ENCODE measurements around the gene CD72. TPM values are rescaled to one million over a fixed set of nuclear protein-coding genes. Genes with fewer than 3 reads are reported as not detected.

The CD72 gene
- total RNA-seq, 1 experiment from 2014 or later, result 0.95 TPM

DNA sequence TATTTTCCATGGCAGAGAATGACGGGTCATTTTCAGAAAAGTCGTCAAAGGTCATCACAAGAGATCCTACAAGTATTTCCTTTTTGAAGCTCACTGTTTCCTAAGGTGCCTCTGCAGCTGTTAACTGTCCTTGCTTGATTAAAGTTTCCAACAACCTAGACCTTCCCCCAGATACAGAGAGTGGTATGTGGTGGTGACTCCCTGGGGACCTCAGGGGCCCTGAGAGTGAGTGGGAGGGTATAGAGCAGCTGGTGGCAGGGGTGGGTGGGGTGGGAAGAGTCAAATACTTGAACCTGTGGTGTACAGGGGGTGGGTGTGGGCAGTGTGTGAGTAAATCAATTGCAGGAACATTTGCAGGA is 1.6 kb upstream of the CD72 start:
- Mint-ChIP-seq H3K4me1 (ENCODE audit: low read depth, unreplicated experiment) (peaks cover 5% of the 10 kb centered on the region), H3K9me3 (ENCODE audit: unreplicated experiment) (no peaks in the 10 kb centered on the region), H3K27me3 (ENCODE audit: insufficient read depth, unreplicated experiment) (peaks cover 7% of the 10 kb centered on the region), H3K36me3 (ENCODE audit: insufficient read depth, unreplicated experiment) (no peaks in the 10 kb centered on the region), H3K27ac (ENCODE audit: unreplicated experiment) (no peak overlapping the region), H3K4me3 (ENCODE audit: unreplicated experiment) (no peak overlapping the region)
- intact Hi-C loops (cut with micrococcal nuclease; ENCODE audit: unreplicated experiment), result no loop called here
- no peak for DNase-seq
- no peaks in the 10 kb centered on the region for H3K36me3 ChIP-seq (ENCODE audit: control insufficient read depth, insufficient read depth, low read length)
- no TSS peak for BruUV-seq (replicated peaks)
- ChIA-PET POLR2A (interaction anchor here (0.7 kb wide), 1 partner anchor 16 kb away, joined by 3 read pairs; no protein-coding TSS in a partner anchor), CTCF (interaction anchor here (0.7 to 0.9 kb wide), 2 partner anchors 9 to 130 kb away, joined by 3 to 4 read pairs; partner anchors contain the start of gene RUSC2)
- no peaks in the 10 kb centered on the region for H3K27me3 ChIP-seq (replicated peaks; ENCODE audit: control insufficient read depth, insufficient read depth, low read length)
- H3K9me3 ChIP-seq, result no peaks in the 10 kb centered on the region
- TF ChIP-seq CTCF (IDR thresholded peaks at IDR 0.05; ENCODE audit: insufficient read depth in 1 of 2, low read depth in 1 of 2, low read length in 1 of 2, severe bottlenecking in 1 of 2, unreplicated experiment in 1 of 2), result no peak
- H3K4me1 ChIP-seq, result no peaks in the 10 kb centered on the region
- no peak overlapping the region for H3K4me3 ChIP-seq (ENCODE audit: low read depth, low read length)

DNA sequence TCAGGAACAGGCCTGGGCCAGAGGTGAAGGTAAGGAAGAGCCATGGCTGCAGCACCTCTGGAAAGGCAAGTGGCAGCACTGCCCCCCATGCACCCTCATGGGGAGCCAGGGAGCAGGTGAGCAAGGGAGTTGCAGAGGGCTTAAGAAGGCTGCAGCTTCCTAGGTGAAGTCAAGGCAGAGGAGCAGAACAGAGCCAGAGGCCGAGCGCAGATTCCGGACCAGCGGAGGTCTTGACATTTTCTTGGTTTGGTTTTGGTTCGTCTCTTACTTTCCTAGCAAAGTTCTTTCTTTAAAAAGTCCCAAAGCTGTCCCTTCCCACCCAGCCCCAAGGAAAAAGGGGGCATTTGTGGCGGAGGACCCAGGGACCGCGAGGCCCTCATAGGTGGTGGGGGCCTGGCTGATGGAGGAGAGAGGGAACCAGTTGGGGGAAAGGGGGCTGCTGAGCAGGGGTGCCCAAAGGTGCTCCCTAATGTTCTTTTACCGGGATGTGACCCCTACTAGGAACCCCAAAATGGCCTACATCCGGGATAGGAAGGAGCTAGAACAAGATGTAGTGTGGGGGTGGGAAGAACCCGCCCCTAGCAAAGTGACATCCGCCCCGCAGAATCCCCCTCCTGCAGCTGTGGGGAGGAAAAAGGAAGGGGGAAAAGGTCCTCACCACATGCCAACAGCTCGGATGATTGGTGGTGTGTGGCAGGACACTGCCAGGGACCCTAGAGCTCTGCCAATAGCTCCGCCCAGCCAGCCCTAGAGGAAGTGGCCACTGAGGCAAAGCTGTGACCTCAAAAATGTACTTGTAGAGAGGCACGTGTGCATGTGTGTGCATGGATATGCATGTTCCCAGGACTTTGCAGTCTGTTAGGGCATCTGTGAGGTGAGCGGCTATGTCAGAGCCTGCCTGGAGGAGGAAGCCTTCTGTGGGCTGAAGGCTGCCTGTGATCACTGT is 914 bp upstream of the CD72 start:
- H3K4me1 ChIP-seq, result no peaks in the 10 kb centered on the region
- Mint-ChIP-seq H3K9me3 (ENCODE audit: unreplicated experiment) (no peaks in the 10 kb centered on the region), H3K4me1 (ENCODE audit: low read depth, unreplicated experiment) (peaks cover 5% of the 10 kb centered on the region), H3K36me3 (ENCODE audit: insufficient read depth, unreplicated experiment) (no peaks in the 10 kb centered on the region), H3K4me3 (ENCODE audit: unreplicated experiment) (no peak overlapping the region), H3K27ac (ENCODE audit: unreplicated experiment) (no peak overlapping the region), H3K27me3 (ENCODE audit: insufficient read depth, unreplicated experiment) (peaks cover 12% of the 10 kb centered on the region)
- CTCF ChIA-PET, result interaction anchor here (0.9 kb wide), 1 partner anchor 8 kb away, joined by 4 read pairs; no protein-coding TSS in a partner anchor
- intact Hi-C loops (cut with micrococcal nuclease; ENCODE audit: unreplicated experiment), result no loop called here
- DNase-seq, result no peak
- H3K27me3 ChIP-seq (replicated peaks; ENCODE audit: control insufficient read depth, insufficient read depth, low read length), result no peaks in the 10 kb centered on the region
- no TSS peak for BruUV-seq (replicated peaks)
- POLR2A ChIA-PET, result no interaction called here
- no peak overlapping the region for H3K4me3 ChIP-seq (ENCODE audit: low read depth, low read length)
- H3K9me3 ChIP-seq, result no peaks in the 10 kb centered on the region
- no peaks in the 10 kb centered on the region for H3K36me3 ChIP-seq (ENCODE audit: control insufficient read depth, insufficient read depth, low read length)
- TF ChIP-seq CTCF (IDR thresholded peaks at IDR 0.05; ENCODE audit: insufficient read depth in 1 of 2, low read depth in 1 of 2, low read length in 1 of 2, severe bottlenecking in 1 of 2, unreplicated experiment in 1 of 2), result no peak

- no peak for TF ChIP-seq CTCF (IDR thresholded peaks at IDR 0.05; ENCODE audit: insufficient read depth in 1 of 2, low read depth in 1 of 2, low read length in 1 of 2, severe bottlenecking in 1 of 2, unreplicated experiment in 1 of 2)
- H3K27me3 ChIP-seq (replicated peaks; ENCODE audit: control insufficient read depth, insufficient read depth, low read length), result no peaks in the 10 kb centered on the region
- H3K27ac Mint-ChIP-seq (ENCODE audit: unreplicated experiment), result no peak overlapping the region
- CTCF ChIA-PET, result interaction anchor here (0.6 kb wide), 1 partner anchor 58 kb away, joined by 6 read pairs; no protein-coding TSS in a partner anchor
- DNase-seq, result no peak
- intact Hi-C loops (cut with micrococcal nuclease; ENCODE audit: unreplicated experiment), result no loop called here
- no peak overlapping the region for H3K4me3 ChIP-seq (ENCODE audit: low read depth, low read length)
- H3K4me1 ChIP-seq, result no peaks in the 10 kb centered on the region
- H3K9me3 ChIP-seq, result no peaks in the 10 kb centered on the region
- H3K4me3 Mint-ChIP-seq (ENCODE audit: unreplicated experiment), result peak overlapping the region; percentile 60
- BruUV-seq (replicated peaks), result no TSS peak
- no peaks in the 10 kb centered on the region for H3K36me3 ChIP-seq (ENCODE audit: control insufficient read depth, insufficient read depth, low read length)
- H3K27me3 Mint-ChIP-seq (ENCODE audit: insufficient read depth, unreplicated experiment), result peaks cover 13% of the 10 kb centered on the region
- peaks cover 5% of the 10 kb centered on the region for H3K4me1 Mint-ChIP-seq (ENCODE audit: low read depth, unreplicated experiment)
- no peaks in the 10 kb centered on the region for H3K9me3 Mint-ChIP-seq (ENCODE audit: unreplicated experiment)
- POLR2A ChIA-PET, result interaction anchor here (0.8 kb wide), 1 partner anchor 30 kb away, joined by 4 read pairs; no protein-coding TSS in a partner anchor
- no peaks in the 10 kb centered on the region for H3K36me3 Mint-ChIP-seq (ENCODE audit: insufficient read depth, unreplicated experiment)
These were observed 665 bp downstream of the CD72 start for GRCh38 chr9:35617548-35617947.

Data from Caco-2 (cell line).